Activated B cell treated with CpG ODN at 0.5 μM for 24 hours (primary cell): ENCODE results near the gene CMTR1. TPM values are rescaled to one million over a fixed set of nuclear protein-coding genes. Genes with fewer than 3 reads are reported as not detected.

ENCODE experiments used
- ATAC-seq: fragments of 200-7000 bp; cut with Tn5 transposase; one replicate; pipeline ENCODE4 v1.10.0; 2021; ENCODE audit warnings: low read depth, mild to moderate bottlenecking, moderate library complexity
- CTCF ChIA-PET: fragments of 350-600 bp; sonication (Branson Sonifier 250); formaldehyde crosslinking; loops from one replicate; lab custom pipeline; 2021; ENCODE audit warnings: antibody characterized with exemption; lab: Charles Lee
- POLR2A ChIA-PET: fragments of 350-600 bp; sonication (Branson Sonifier 250); formaldehyde crosslinking; loops from one replicate; lab custom pipeline; 2021; ENCODE audit warnings: antibody characterized with exemption; lab: Charles Lee
- DNase-seq: peaks from one replicate; pipeline ENCODE4 v3.0.0; 2022
- H3K27ac Mint-ChIP-seq: one replicate; pipeline ENCODE4 v1.8.0; 2020; ENCODE audit warnings: mixed read lengths
- H3K27me3 Mint-ChIP-seq: one replicate; pipeline ENCODE4 v1.8.0; 2021; ENCODE audit warnings: mixed read lengths
- H3K36me3 Mint-ChIP-seq: one replicate; pipeline ENCODE4 v1.8.0; 2021; ENCODE audit warnings: low read depth, mixed read lengths
- H3K4me1 Mint-ChIP-seq: one replicate; pipeline ENCODE4 v1.8.0; 2021; ENCODE audit warnings: mixed read lengths
- H3K4me3 Mint-ChIP-seq: one replicate; pipeline ENCODE4 v1.8.0; 2020; ENCODE audit warnings: mild to moderate bottlenecking, mixed read lengths
- H3K9me3 Mint-ChIP-seq: one replicate; pipeline ENCODE4 v1.8.0; 2020; ENCODE audit warnings: mixed read lengths
- intact Hi-C: fragments of 100-400 bp; cut with micrococcal nuclease; formaldehyde crosslinking; loops from one replicate; pipeline ENCODE4 v1.15.1; 2024
- total RNA-seq: library from RNA; stranded (reverse); gene quantifications from 2 replicates; pipeline ENCODE4 v1.2.3, GENCODE V29; 2022
- TF ChIP-seq, protein P1 (sequence below): fragments of 200-600 bp; IDR thresholded peaks from one replicate; pipeline ENCODE4 v1.8.0; 2022; ENCODE audit warnings: antibody characterized with exemption, mild to moderate bottlenecking

Gene CMTR1
- total RNA-seq, 1 donor from 2014 or later, result 65.7 TPM

DNA sequence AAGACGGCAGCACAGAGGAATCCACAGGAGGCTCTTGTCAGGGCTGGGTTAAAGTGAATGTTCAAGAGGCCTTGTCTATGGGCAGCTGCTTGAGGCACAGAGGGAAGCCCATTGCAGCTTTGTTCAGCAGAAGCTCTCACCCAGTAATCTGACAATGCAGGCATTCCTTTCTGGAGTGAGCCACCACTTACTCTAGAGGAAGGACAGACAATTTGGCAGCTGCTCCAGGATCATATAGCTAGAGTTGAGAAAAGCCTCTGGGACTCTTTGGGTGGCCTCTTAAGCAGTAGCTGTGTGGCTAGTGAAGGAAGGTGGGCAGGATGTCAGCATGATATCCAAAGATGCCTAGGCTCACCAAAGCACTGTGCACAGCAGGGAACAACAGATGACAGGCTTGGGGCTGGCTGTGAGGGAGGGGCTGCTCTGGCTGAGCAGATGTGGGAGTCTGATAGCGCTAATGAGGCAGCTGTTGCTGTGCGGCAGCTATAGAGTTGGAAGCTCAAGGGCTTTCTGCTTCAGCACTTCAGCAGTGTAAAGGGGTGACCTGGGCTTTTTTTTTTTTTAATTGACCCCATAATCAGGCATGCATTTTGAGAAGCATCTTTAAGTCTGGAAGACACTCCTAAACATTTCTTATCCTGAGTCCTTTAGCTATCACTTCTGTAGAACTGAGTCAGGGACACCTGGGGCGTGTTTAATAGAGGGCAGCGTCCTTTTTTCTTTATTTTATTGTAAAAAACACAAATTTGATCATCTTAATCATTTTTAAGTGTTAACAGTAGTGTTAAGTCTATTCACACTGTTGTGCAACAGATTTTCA is 27.2 kb downstream of the CMTR1 start:
- TF ChIP-seq, protein P1, sequence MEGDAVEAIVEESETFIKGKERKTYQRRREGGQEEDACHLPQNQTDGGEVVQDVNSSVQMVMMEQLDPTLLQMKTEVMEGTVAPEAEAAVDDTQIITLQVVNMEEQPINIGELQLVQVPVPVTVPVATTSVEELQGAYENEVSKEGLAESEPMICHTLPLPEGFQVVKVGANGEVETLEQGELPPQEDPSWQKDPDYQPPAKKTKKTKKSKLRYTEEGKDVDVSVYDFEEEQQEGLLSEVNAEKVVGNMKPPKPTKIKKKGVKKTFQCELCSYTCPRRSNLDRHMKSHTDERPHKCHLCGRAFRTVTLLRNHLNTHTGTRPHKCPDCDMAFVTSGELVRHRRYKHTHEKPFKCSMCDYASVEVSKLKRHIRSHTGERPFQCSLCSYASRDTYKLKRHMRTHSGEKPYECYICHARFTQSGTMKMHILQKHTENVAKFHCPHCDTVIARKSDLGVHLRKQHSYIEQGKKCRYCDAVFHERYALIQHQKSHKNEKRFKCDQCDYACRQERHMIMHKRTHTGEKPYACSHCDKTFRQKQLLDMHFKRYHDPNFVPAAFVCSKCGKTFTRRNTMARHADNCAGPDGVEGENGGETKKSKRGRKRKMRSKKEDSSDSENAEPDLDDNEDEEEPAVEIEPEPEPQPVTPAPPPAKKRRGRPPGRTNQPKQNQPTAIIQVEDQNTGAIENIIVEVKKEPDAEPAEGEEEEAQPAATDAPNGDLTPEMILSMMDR, result no peak
- H3K4me3 Mint-ChIP-seq, result no peak overlapping the region
- peaks cover 92% of the 10 kb centered on the region for H3K36me3 Mint-ChIP-seq
- ChIA-PET CTCF (no interaction called here), POLR2A (interaction anchor here (0.7 kb wide), 1 partner anchor 368 kb away, joined by 5 read pairs; no protein-coding TSS in a partner anchor)
- no peak overlapping the region for H3K27ac Mint-ChIP-seq
- no peaks in the 10 kb centered on the region for H3K27me3 Mint-ChIP-seq
- H3K4me1 Mint-ChIP-seq, result no peaks in the 10 kb centered on the region
- H3K9me3 Mint-ChIP-seq, result no peaks in the 10 kb centered on the region
- intact Hi-C loops, result no loop called here
- no peak for ATAC-seq
- no peak for DNase-seq

DNA sequence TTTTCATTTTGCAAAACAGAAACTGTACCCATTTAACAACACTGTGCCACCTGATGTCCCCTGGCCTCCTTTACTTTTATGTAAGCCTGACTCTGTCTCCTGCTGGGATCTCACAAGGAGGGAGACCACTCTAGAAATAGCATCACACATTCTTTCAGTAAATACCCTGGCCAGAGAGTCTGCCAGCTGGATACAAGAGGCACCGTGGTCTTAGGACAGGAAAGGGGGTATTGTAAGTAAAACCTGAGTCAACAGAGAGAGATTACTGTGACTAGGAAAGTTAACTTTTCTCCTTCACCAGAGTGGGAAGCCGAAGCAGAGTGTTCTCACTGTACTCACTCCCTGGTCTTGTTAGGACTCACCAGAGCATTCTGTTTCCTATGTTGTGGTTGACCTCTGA is 27.8 kb downstream of the CMTR1 start:
- TF ChIP-seq, protein P1, result no peak
- Mint-ChIP-seq H3K4me1 (no peaks in the 10 kb centered on the region), H3K27ac (no peak overlapping the region), H3K36me3 (peaks cover 92% of the 10 kb centered on the region), H3K4me3 (no peak overlapping the region), H3K9me3 (no peaks in the 10 kb centered on the region), H3K27me3 (no peaks in the 10 kb centered on the region)
- intact Hi-C loops, result no loop called here
- POLR2A ChIA-PET, result interaction anchor here (0.7 kb wide), 1 partner anchor 367 kb away, joined by 5 read pairs; no protein-coding TSS in a partner anchor
- ATAC-seq, result no peak
- no peak for DNase-seq
- CTCF ChIA-PET, result no interaction called here

- no peaks in the 10 kb centered on the region for H3K4me1 Mint-ChIP-seq
- TF ChIP-seq, protein P1, result no peak
- no peak overlapping the region for H3K27ac Mint-ChIP-seq
- ChIA-PET POLR2A (no interaction called here), CTCF (no interaction called here)
- ATAC-seq, result no peak
- H3K4me3 Mint-ChIP-seq, result no peak overlapping the region
- H3K9me3 Mint-ChIP-seq, result no peaks in the 10 kb centered on the region
- no peaks in the 10 kb centered on the region for H3K27me3 Mint-ChIP-seq
- H3K36me3 Mint-ChIP-seq, result peaks cover 87% of the 10 kb centered on the region
- no peak for DNase-seq
- intact Hi-C loops, result no loop called here
Measured at GRCh38 chr6:37463110-37463509, 30.1 kb downstream of the CMTR1 start.

- no peak overlapping the region for H3K27ac Mint-ChIP-seq
- CTCF ChIA-PET, result interaction anchor here (0.9 to 1.0 kb wide), 2 partner anchors 14 to 149 kb away, joined by 3 read pairs; no protein-coding TSS in a partner anchor
Measured at GRCh38 chr6:37467718-37468117, 34.7 kb downstream of the CMTR1 start.

More at GRCh38 chr6:37467718-37468117, 34.7 kb downstream of the CMTR1 start:
- TF ChIP-seq, protein P1, result no peak
- Mint-ChIP-seq H3K4me3 (no peak overlapping the region), H3K9me3 (no peaks in the 10 kb centered on the region), H3K27me3 (no peaks in the 10 kb centered on the region), H3K36me3 (peaks cover 79% of the 10 kb centered on the region), H3K4me1 (no peaks in the 10 kb centered on the region)
- POLR2A ChIA-PET, result no interaction called here
- ATAC-seq, result no peak
- DNase-seq, result no peak
- intact Hi-C loops, result no loop called here
